B cell (primary cell): Measurements from ENCODE around the gene CDK13.

Source experiments
- EZH2 ChIP-seq: IDR thresholded peaks from 2 replicates; pipeline ENCODE4 v1.6.1; 2012; ENCODE audit warnings: borderline replicate concordance, low read depth, mild to moderate bottlenecking, moderate library complexity, low read length; ENCODE audit not compliant: insufficient read depth, poor library complexity, severe bottlenecking
- TF ChIP-seq, protein P1 (sequence below): fragments of 200-600 bp; IDR thresholded peaks from one replicate; pipeline ENCODE4 v1.8.0; 2022; ENCODE audit warnings: antibody characterized with exemption, mild to moderate bottlenecking

- TF ChIP-seq, protein P1, sequence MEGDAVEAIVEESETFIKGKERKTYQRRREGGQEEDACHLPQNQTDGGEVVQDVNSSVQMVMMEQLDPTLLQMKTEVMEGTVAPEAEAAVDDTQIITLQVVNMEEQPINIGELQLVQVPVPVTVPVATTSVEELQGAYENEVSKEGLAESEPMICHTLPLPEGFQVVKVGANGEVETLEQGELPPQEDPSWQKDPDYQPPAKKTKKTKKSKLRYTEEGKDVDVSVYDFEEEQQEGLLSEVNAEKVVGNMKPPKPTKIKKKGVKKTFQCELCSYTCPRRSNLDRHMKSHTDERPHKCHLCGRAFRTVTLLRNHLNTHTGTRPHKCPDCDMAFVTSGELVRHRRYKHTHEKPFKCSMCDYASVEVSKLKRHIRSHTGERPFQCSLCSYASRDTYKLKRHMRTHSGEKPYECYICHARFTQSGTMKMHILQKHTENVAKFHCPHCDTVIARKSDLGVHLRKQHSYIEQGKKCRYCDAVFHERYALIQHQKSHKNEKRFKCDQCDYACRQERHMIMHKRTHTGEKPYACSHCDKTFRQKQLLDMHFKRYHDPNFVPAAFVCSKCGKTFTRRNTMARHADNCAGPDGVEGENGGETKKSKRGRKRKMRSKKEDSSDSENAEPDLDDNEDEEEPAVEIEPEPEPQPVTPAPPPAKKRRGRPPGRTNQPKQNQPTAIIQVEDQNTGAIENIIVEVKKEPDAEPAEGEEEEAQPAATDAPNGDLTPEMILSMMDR, result no peak
- TF ChIP-seq EZH2, result no peak
Observed at GRCh38 chr7:40102897-40103296, 152.8 kb downstream of the CDK13 start.
